HL-60 (cell line): ENCODE measurements around the gene SAFB2.

Experiments
- CTCF ChIP-seq: IDR thresholded peaks from one replicate; pipeline ENCODE4 v1.5.1; 2011; ENCODE audit warnings: low read length, control low read depth, inconsistent platforms; ENCODE audit not compliant: insufficient read depth
- POLR2AphosphoS5 ChIP-seq: IDR thresholded peaks from 2 replicates; pipeline ENCODE4 v1.6.1; 2012; ENCODE audit warnings: low read depth
- REST ChIP-seq: IDR thresholded peaks from 2 replicates; pipeline ENCODE4 v1.6.1; 2012; ENCODE audit warnings: low read depth; ENCODE audit not compliant: insufficient replicate concordance

GRCh38 chr19:5665781-5666513 is 43.4 kb upstream of the SAFB2 start:
- TF ChIP-seq CTCF (no peak), POLR2AphosphoS5 (no peak), REST (no peak)
